BJ (cell line): ENCODE measurements around the gene TRAF1. TPM values are rescaled to one million over a fixed set of nuclear protein-coding genes. Genes with fewer than 3 reads are reported as not detected.

Experiments
- CTCF ChIA-PET: fragments of 350-600 bp; formaldehyde crosslinking; extraction: SDS; loops from one replicate; lab custom pipeline; 2021; ENCODE audit warnings: antibody characterized with exemption, inconsistent platforms; lab: Yijun Ruan, JAX
- POLR2A ChIA-PET: fragments of 300-600 bp; sonication (Branson Sonifier 250); formaldehyde crosslinking; extraction: SDS; loops from one replicate; lab custom pipeline; 2021; ENCODE audit warnings: antibody characterized with exemption; lab: Charles Lee
- DNase-seq: peaks from one replicate; pipeline ENCODE4 v3.0.0-alpha.2; 2011; ENCODE audit warnings: low read depth
- H3K27me3 ChIP-seq: 2 replicates; pipeline ENCODE4 v1.6.0; 2011; ENCODE audit warnings: low read length; ENCODE audit not compliant: control insufficient read depth, insufficient read depth
- H3K36me3 ChIP-seq: 2 replicates; pipeline ENCODE4 v1.5.1; 2011; ENCODE audit warnings: low read length; ENCODE audit not compliant: control insufficient read depth, insufficient read depth
- H3K4me3 ChIP-seq: 2 replicates; pipeline ENCODE4 v1.5.1; 2011; ENCODE audit warnings: low read depth, mild to moderate bottlenecking, control low read depth, low read length
- CTCF ChIP-seq: IDR thresholded peaks from 2 replicates; pipeline ENCODE4 v1.5.1; 2011; ENCODE audit warnings: low read depth, mild to moderate bottlenecking, control low read depth, inconsistent platforms, low read length, moderate library complexity; ENCODE audit not compliant: insufficient read depth
- polyA plus RNA-seq: library from polyadenylated mRNA; depleted of rRNA; stranded (reverse); fragments of >200 nt; gene quantifications from 2 replicates; pipeline ENCODE4 v1.2.3, GENCODE V29; 2011

TRAF1 gene
- polyA plus RNA-seq, 1 experiment: 3.3 TPM

DNA sequence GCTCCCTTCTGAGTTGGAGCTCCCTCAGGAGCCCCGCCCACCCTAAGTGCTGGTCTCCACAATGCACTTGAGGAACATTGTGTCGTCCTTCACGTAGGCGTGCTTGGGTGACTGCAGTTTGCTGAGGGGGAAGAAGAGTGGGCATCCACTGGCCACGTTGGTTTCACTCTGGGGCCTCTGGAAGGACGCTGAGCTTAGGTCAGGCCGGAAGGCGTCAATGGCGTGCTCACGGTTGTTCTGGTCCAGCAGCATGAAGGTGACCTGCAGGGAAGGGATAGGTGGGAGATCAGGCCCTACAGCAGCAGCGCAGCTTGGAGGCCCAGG lies 21.7 kb downstream of the TRAF1 start:
- H3K4me3 ChIP-seq: no peak overlapping the region
- H3K36me3 ChIP-seq: no peaks in the 10 kb centered on the region
- no peaks in the 10 kb centered on the region for H3K27me3 ChIP-seq
- no peak for TF ChIP-seq CTCF
- DNase-seq: no peak
- ChIA-PET CTCF (no interaction called here), POLR2A (no interaction called here)

- Histone ChIP-seq H3K4me3 (no peak overlapping the region), H3K36me3 (no peaks in the 10 kb centered on the region), H3K27me3 (peaks cover 3% of the 10 kb centered on the region; the same call in 1 of the 2 replicates)
- TF ChIP-seq CTCF: no peak
- CTCF ChIA-PET: interaction anchor here (1.2 kb wide), 1 partner anchor 18 kb away, joined by 4 read pairs; no protein-coding TSS in a partner anchor
- POLR2A ChIA-PET: no interaction called here
- no peak for DNase-seq
Measured at GRCh38 chr9:120904061-120904977, 22.3 kb downstream of the TRAF1 start.

DNA sequence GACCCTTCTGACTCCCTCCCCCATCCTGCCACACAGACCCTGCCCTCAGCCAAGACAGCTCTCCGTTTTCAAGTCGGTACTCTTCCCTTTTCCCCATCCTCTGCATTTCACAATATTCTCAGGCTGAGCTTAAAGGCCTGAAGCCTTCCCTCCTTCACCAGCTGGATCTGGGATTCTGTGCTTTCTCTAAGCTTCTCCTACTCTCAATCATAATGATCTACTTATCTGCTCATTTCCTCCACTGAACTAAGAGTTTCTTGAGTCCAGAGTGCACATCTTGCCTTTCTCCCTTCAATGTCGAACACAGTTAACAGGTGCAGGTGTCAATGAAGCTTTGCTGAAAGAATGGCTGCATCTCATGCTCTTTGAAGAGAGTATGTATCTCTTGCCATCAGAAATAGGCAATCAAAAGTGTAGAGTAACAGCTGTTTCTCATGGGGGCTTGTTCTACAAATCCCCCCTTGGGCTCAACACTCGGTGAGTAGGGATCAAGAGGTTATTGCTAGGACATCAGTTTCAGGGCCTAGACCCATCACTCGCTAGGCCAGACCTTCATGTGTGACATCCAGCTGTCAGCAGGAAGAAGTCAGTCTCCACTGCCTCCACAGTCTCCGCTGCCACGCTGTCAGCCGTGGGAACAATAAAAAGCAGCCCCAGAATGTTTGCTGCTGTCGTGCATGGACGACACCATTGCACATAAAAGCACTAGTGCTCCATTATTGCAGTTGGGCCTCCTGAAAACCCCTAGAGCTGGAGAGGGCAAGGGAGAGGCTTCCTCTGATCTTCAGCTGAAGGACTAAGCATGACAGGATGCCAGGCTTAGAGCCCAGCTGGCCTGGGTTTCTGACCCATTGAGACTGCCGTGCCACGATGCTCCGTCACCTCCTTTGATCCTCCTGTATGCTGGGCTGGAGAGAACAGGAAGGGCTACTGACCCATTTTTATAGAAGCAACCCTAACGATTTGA lies 23.7 kb downstream of the TRAF1 start:
- no peak overlapping the region for H3K4me3 ChIP-seq
- POLR2A ChIA-PET: no interaction called here

GRCh38 chr9:120901755-120902568 lies 24.6 kb downstream of the TRAF1 start:
- no peaks in the 10 kb centered on the region for H3K36me3 ChIP-seq
- no peak for DNase-seq
- no peak for TF ChIP-seq CTCF
- ChIA-PET POLR2A (no interaction called here), CTCF (interaction anchor here (0.9 to 1.1 kb wide), 2 partner anchors 16 to 19 kb away, joined by 3 read pairs; no protein-coding TSS in a partner anchor)
- no peak overlapping the region for H3K4me3 ChIP-seq
- H3K27me3 ChIP-seq: peaks cover 3% of the 10 kb centered on the region; the same call in 1 of the 2 replicates

More for the DNA sequence above, 23.7 kb downstream of the TRAF1 start:
- Histone ChIP-seq H3K36me3 (no peaks in the 10 kb centered on the region), H3K27me3 (peaks cover 3% of the 10 kb centered on the region; the same call in 1 of the 2 replicates)
- no peak for TF ChIP-seq CTCF
- DNase-seq: no peak
- CTCF ChIA-PET: interaction anchor here (0.9 to 1.2 kb wide), 3 partner anchors 17 to 19 kb away, joined by 3 to 4 read pairs (median 3); no protein-coding TSS in a partner anchor
